Gastroesophageal sphincter (tissue), 4 donors: ENCODE results near the gene MISP. TPM values are rescaled to one million over a fixed set of nuclear protein-coding genes. Genes with fewer than 3 reads are reported as not detected.

Source experiments
- ATAC-seq: fragments of 150-250 bp; one replicate; pipeline ENCODE4 v1.9.1; 2016; ENCODE audit warnings: mild to moderate bottlenecking, moderate library complexity
- H3K27ac ChIP-seq, 4 donors: fragments of 200-600 bp; sonication (generic) in 3 of 4; 1 replicate in 3 of 4; 2 replicates in 1 of 4; pipeline ENCODE4 v1.5.1; 2016 to 2019
- H3K27me3 ChIP-seq: fragments of 200-600 bp; sonication (generic); one replicate; pipeline ENCODE4 v1.5.1; 2019
- H3K36me3 ChIP-seq, 2 donors: fragments of 200-600 bp; sonication (generic); one replicate each; pipeline ENCODE4 v1.5.1; 2019; ENCODE audit warnings: control low read depth in 1 of 2
- H3K4me1 ChIP-seq, 3 donors: fragments of 200-600 bp; sonication (generic); 1 replicate in 2 of 3; 2 replicates in 1 of 3; pipeline ENCODE4 v1.5.1; 2016 to 2019; ENCODE audit warnings: control low read depth in 2 of 3
- H3K4me3 ChIP-seq, 2 donors: fragments of 200-600 bp; sonication (generic); one replicate each; pipeline ENCODE4 v1.5.1; 2019; ENCODE audit warnings: mild to moderate bottlenecking in 1 of 2, moderate library complexity in 1 of 2
- H3K9me3 ChIP-seq, 3 donors: fragments of 200-600 bp; sonication (generic); one replicate each; pipeline ENCODE4 v1.5.1; 2017 to 2019; ENCODE audit warnings: control low read depth in 2 of 3
- CTCF ChIP-seq, 4 experiments: fragments of 200-600 bp in 2 of 4; fragments of 450-650 bp in 2 of 4; sonication (generic) in 1 of 4; IDR thresholded peaks; one replicate each; pipeline ENCODE4 v1.5.1; 2017 to 2019; ENCODE audit warnings: antibody characterized with exemption in 4 of 4, mild to moderate bottlenecking in 2 of 4, moderate library complexity in 2 of 4
- EP300 ChIP-seq: sonication (generic); formaldehyde crosslinking; IDR thresholded peaks from one replicate; pipeline ENCODE4 v1.6.1; 2017; ENCODE audit warnings: antibody characterized with exemption, mild to moderate bottlenecking
- POLR2A ChIP-seq, 2 donors: fragments of 450-650 bp; IDR thresholded peaks; one replicate each; pipeline ENCODE4 v1.6.1; 2017; ENCODE audit warnings: antibody characterized with exemption in 2 of 2, mild to moderate bottlenecking in 2 of 2, moderate library complexity in 1 of 2
- POLR2AphosphoS5 ChIP-seq: sonication (generic); formaldehyde crosslinking; IDR thresholded peaks from one replicate; pipeline ENCODE4 v1.6.1; 2017; ENCODE audit warnings: antibody characterized with exemption
- WGBS, 2 donors: methylation state at CpG; one replicate each; pipeline ENCODE4 v1.1.5; 2018; ENCODE audit warnings: low coverage in 1 of 2; 5-methylcytosine and 5-hydroxymethylcytosine counted together
- total RNA-seq, 4 donors: library from RNA; depleted of rRNA; stranded (reverse); fragments of >200 nt; gene quantifications; one replicate each; pipeline ENCODE4 v1.1.0, GENCODE V29; 2016

MISP gene
- total RNA-seq, 4 donors from 2014 or later, result 0.52 TPM; not detected in 3

GRCh38 chr19:782878-783668 is 32.2 kb downstream of the MISP start:
- Histone ChIP-seq H3K4me3 (peak overlapping the region in 1 of 2 donors; percentile 2), H3K4me1 (peaks cover 0 to 15% (median 4%) of the 10 kb centered on the region in 3 donors), H3K9me3 (no peaks in the 10 kb centered on the region), H3K27ac (peak overlapping the region in 1 of 4 donors; percentile 56), H3K36me3 (no peaks in the 10 kb centered on the region), H3K27me3 (peaks cover 28% of the 10 kb centered on the region)
- peak; percentile 33 for ATAC-seq
- 71 to 82% methylated on average over 18 to 26 of the region's 30 CpGs for WGBS, 2 donors
- no peak for TF ChIP-seq CTCF (IDR thresholded peaks at IDR 0.05)

- H3K9me3 ChIP-seq, result no peaks in the 10 kb centered on the region
- H3K4me3 ChIP-seq, result no peak overlapping the region
- peaks cover 25% of the 10 kb centered on the region for H3K27me3 ChIP-seq
- H3K27ac ChIP-seq, result no peak overlapping the region
- TF ChIP-seq POLR2A (IDR thresholded peaks at IDR 0.05) (no peak), CTCF (IDR thresholded peaks at IDR 0.05) (no peak), EP300 (no peak), POLR2AphosphoS5 (no peak)
- WGBS, 2 donors, result 100% methylated on average over 1 of the region's 13 CpGs; no CpG with 5 or more reads in 1 of the 2 donors
- no peaks in the 10 kb centered on the region for H3K36me3 ChIP-seq
- no peak for ATAC-seq
- H3K4me1 ChIP-seq, result peaks cover 0 to 28% (median 8%) of the 10 kb centered on the region in 3 donors
Measured at GRCh38 chr19:784541-784940, 33.6 kb downstream of the MISP start.

- H3K4me1 ChIP-seq, result peaks cover 0 to 32% (median 5%) of the 10 kb centered on the region in 3 donors
- peak overlapping the region in 2 of 4 donors; percentile 19 to 24 for H3K27ac ChIP-seq
- 80 to 100% methylated on average over 1 to 4 of the region's 16 CpGs for WGBS, 2 donors
- ATAC-seq, result no peak
- H3K4me3 ChIP-seq, result no peak overlapping the region
- no peaks in the 10 kb centered on the region for H3K9me3 ChIP-seq
- TF ChIP-seq CTCF (IDR thresholded peaks at IDR 0.05), result no peak
- no peak for TF ChIP-seq POLR2A (IDR thresholded peaks at IDR 0.05)
- TF ChIP-seq EP300, result no peak
- TF ChIP-seq POLR2AphosphoS5, result no peak
- H3K36me3 ChIP-seq, result no peaks in the 10 kb centered on the region
- H3K27me3 ChIP-seq, result peaks cover 2% of the 10 kb centered on the region
Measured at GRCh38 chr19:787536-787935, 36.6 kb downstream of the MISP start.

- Histone ChIP-seq H3K27me3 (no peaks in the 10 kb centered on the region), H3K36me3 (no peaks in the 10 kb centered on the region), H3K4me3 (no peak overlapping the region), H3K4me1 (peaks cover 0 to 25% (median 4%) of the 10 kb centered on the region in 3 donors), H3K27ac (peak overlapping the region in 3 of 4 donors; percentile 46 to 69 (median 54)), H3K9me3 (no peaks in the 10 kb centered on the region)
- no CpG with 5 or more reads among the region's 11 CpGs for WGBS, 2 donors
- TF ChIP-seq CTCF (IDR thresholded peaks at IDR 0.05) (no peak), EP300 (no peak), POLR2AphosphoS5 (no peak), POLR2A (IDR thresholded peaks at IDR 0.05) (no peak)
- no peak for ATAC-seq
Measured at GRCh38 chr19:788686-788982, 37.7 kb downstream of the MISP start.
